GM12878 (cell line): ENCODE data around the gene MCTP2. TPM values are rescaled to one million over a fixed set of nuclear protein-coding genes. Genes with fewer than 3 reads are reported as not detected.

Experiments
- ATAC-seq: fragments of 200-7000 bp; cut with Tn5 transposase; 3 replicates; pipeline ENCODE4 v1.9.1; 2020; ENCODE audit warnings: mild to moderate bottlenecking, moderate library complexity
- BruUV-seq: library from RNA; stranded (reverse); fragments of 400-500 nt; replicated peaks from 2 replicates; lab custom pipeline; 2021; lab: Mats Ljungman, UMichigan
- CTCF ChIA-PET: fragments of 300-600 bp; sonication (Branson Sonifier 250); formaldehyde crosslinking; extraction: SDS; loops from one replicate; lab custom pipeline; 2021; ENCODE audit warnings: inconsistent platforms; lab: Yijun Ruan, JAX
- POLR2A ChIA-PET: fragments of 350-600 bp; formaldehyde crosslinking; extraction: SDS; loops from one replicate; lab custom pipeline; 2021; ENCODE audit warnings: inconsistent platforms; lab: Charles Lee
- RAD21 ChIA-PET: fragments of 300-600 bp; sonication (Branson Sonifier 250); formaldehyde crosslinking; loops from one replicate; lab custom pipeline; 2023; ENCODE audit warnings: antibody characterized with exemption; ENCODE audit not compliant: unreplicated experiment; lab: Charles Lee
- SMC1A ChIA-PET: fragments of 300-600 bp; sonication (Branson Sonifier 250); formaldehyde crosslinking; loops from one replicate; lab custom pipeline; 2023; ENCODE audit not compliant: unreplicated experiment, uncharacterized antibody; lab: Charles Lee
- DNase-seq: peaks from one replicate; pipeline ENCODE4 v3.0.0-alpha.2; 2011; ENCODE audit warnings: low read depth, low spot score
- FAIRE-seq: peaks from 3 replicates; lab custom pipeline; 2011; peaks lifted over from hg19 to GRCh38; lab: Jason Lieb, UNC
- H2AFZ ChIP-seq: 2 replicates; pipeline ENCODE4 v1.6.0; 2011; ENCODE audit warnings: low read depth, low read length, control low read depth; ENCODE audit not compliant: control insufficient read depth
- H3K27ac ChIP-seq: 2 replicates; pipeline ENCODE4 v1.5.1; 2011; ENCODE audit warnings: control low read depth; ENCODE audit not compliant: control insufficient read depth, insufficient read depth
- H3K27me3 ChIP-seq, 2 experiments: replicated peaks in 1 of 2; 2 replicates each; pipeline versions ENCODE4 v1.6.0 to v1.6.1; 2011; ENCODE audit warnings: low read length in 1 of 2; ENCODE audit not compliant: control insufficient read depth in 2 of 2, insufficient read depth in 2 of 2
- H3K36me3 ChIP-seq, 2 experiments: 2 replicates each; pipeline ENCODE4 v1.5.1; 2011; ENCODE audit warnings: low read length in 1 of 2; ENCODE audit not compliant: control insufficient read depth in 2 of 2, insufficient read depth in 2 of 2
- H3K4me1 ChIP-seq: 2 replicates; pipeline ENCODE4 v1.6.1; 2011; ENCODE audit warnings: mild to moderate bottlenecking, low read length, moderate library complexity, mixed read lengths; ENCODE audit not compliant: control insufficient read depth, insufficient read depth
- H3K4me2 ChIP-seq: 2 replicates; pipeline ENCODE4 v1.6.0; 2011; ENCODE audit warnings: control low read depth; ENCODE audit not compliant: control insufficient read depth, insufficient read depth
- H3K4me3 ChIP-seq: fragments of 200-600 bp; sonication (generic); 2 replicates; pipeline ENCODE4 v1.5.1; 2016
- H3K79me2 ChIP-seq: 2 replicates; pipeline ENCODE4 v1.6.0; 2011; ENCODE audit warnings: low read length; ENCODE audit not compliant: control insufficient read depth, insufficient read depth
- H3K9ac ChIP-seq: 2 replicates; pipeline ENCODE4 v1.8.0; 2011; ENCODE audit warnings: low read length, control low read depth, mixed read lengths; ENCODE audit not compliant: control insufficient read depth, insufficient read depth
- H3K9me3 ChIP-seq: replicated peaks from 3 replicates; pipeline ENCODE4 v1.5.1; 2011; ENCODE audit warnings: mild to moderate bottlenecking, low read length; ENCODE audit not compliant: control insufficient read depth, insufficient read depth
- H4K20me1 ChIP-seq: 2 replicates; pipeline ENCODE4 v1.6.0; 2011; ENCODE audit not compliant: control insufficient read depth, insufficient read depth
- BRCA1 ChIP-seq: IDR thresholded peaks from 2 replicates; pipeline ENCODE4 v1.6.1; 2011; ENCODE audit warnings: low read depth, low read length, improper control_type of control experiment
- CHD2 ChIP-seq: IDR thresholded peaks from 2 replicates; pipeline ENCODE4 v1.6.1; 2011; ENCODE audit warnings: low read depth, low read length, improper control_type of control experiment, borderline replicate concordance
- CHD4 ChIP-seq: fragments of 200-600 bp; sonication (generic); IDR thresholded peaks from 2 replicates; pipeline ENCODE4 v1.6.1; 2016; ENCODE audit warnings: mild to moderate bottlenecking
- FOS ChIP-seq: IDR thresholded peaks from 3 replicates; pipeline ENCODE4 v1.6.1; 2011; ENCODE audit warnings: borderline replicate concordance; ENCODE audit not compliant: insufficient read length; ENCODE audit errors: extremely low read depth
- NFYB ChIP-seq: IDR thresholded peaks from 2 replicates; pipeline ENCODE4 v1.6.1; 2011; ENCODE audit warnings: low read depth, mild to moderate bottlenecking, low read length, improper control_type of control experiment, moderate library complexity; ENCODE audit not compliant: insufficient read depth
- SMAD5 ChIP-seq: IDR thresholded peaks from 2 replicates; pipeline ENCODE4 v1.6.1; 2016; ENCODE audit warnings: antibody characterized with exemption, low read depth
- SMC3 ChIP-seq: IDR thresholded peaks from 2 replicates; pipeline ENCODE4 v1.6.1; 2011; ENCODE audit warnings: low read length, improper control_type of control experiment, borderline replicate concordance
- ZNF274 ChIP-seq: IDR thresholded peaks from one replicate; pipeline ENCODE4 v1.8.0; 2011; ENCODE audit not compliant: insufficient read length, insufficient read depth
- WGBS: methylation state at CpG from one replicate; pipeline ENCODE4 v1.1.6; 2016; ENCODE audit warnings: low lambda C conversion rate; ENCODE audit not compliant: insufficient replicate concordance, insufficient coverage; ENCODE audit errors: missing lambda C conversion rate; 5-methylcytosine and 5-hydroxymethylcytosine counted together
- in situ Hi-C: fragments of 300-500 bp; cut with MboI; formaldehyde crosslinking; loops from 9 replicates; pipeline ENCODE4 v1.14.3; 2018; ENCODE audit warnings: mixed read lengths
- intact Hi-C: fragments of 100-400 bp; cut with micrococcal nuclease; formaldehyde crosslinking; loops from one replicate; pipeline ENCODE4 v1.14.2; 2022; ENCODE audit not compliant: unreplicated experiment
- polyA plus RNA-seq, 11 experiments: library from polyadenylated mRNA; depleted of rRNA in 4 of 11; unstranded in 6 of 11; stranded (reverse) in 5 of 11; fragments of >200 nt; fragmentation: Nextera tagmentation in 4 of 11; fragmentation: Illumina TruSeq in 1 of 11; extraction: Ambion mirVana in 4 of 11; extraction: Trizol in 1 of 11; gene quantifications; 1 replicate in 1 of 11; 2 replicates in 10 of 11; pipeline versions ENCODE4 v1.2.1 to v1.2.3, GENCODE V29; 2011 to 2016; ENCODE audit warnings: inconsistent platforms in 2 of 11, missing spikeins in 2 of 11, low read depth in 1 of 11
- total RNA-seq, 4 experiments: library from RNA; depleted of rRNA in 3 of 4; stranded (reverse); fragments of >200 nt in 3 of 4; fragmentation: Illumina TruSeq in 1 of 4; extraction: Trizol in 1 of 4; gene quantifications; 2 replicates each; pipeline versions ENCODE4 v1.2.1 to v1.2.3, GENCODE V29; 2013 to 2021
- TF ChIP-seq, protein P1 (sequence below): fragments of 450-650 bp; IDR thresholded peaks from 2 replicates; pipeline ENCODE4 v1.6.1; 2016; ENCODE audit warnings: mild to moderate bottlenecking

MCTP2 gene
- total and polyA plus RNA-seq, 10 of the 15 experiments (the other 5 are each of a cell fraction or from before 2014, with no cell fraction given): 0.24 to 48.5 (median 0.88) TPM

- no peaks in the 10 kb centered on the region for H3K4me1 ChIP-seq
- H3K4me2 ChIP-seq: no peak overlapping the region
- H3K79me2 ChIP-seq: no peaks in the 10 kb centered on the region
- H2AFZ ChIP-seq: no peak overlapping the region
- WGBS: 46% methylated on average over 9 of the region's 9 CpGs
- no peaks in the 10 kb centered on the region for H3K9me3 ChIP-seq
- no peaks in the 10 kb centered on the region for H4K20me1 ChIP-seq
- ChIA-PET CTCF (interaction anchor here (1.2 to 3.4 kb wide), 3 partner anchors 10 to 138 kb away, joined by 3 to 12 read pairs (median 3); no protein-coding TSS in a partner anchor), SMC1A (interaction anchor here (1.7 kb wide), 1 partner anchor 139 kb away, joined by 5 read pairs; no protein-coding TSS in a partner anchor), RAD21 (interaction anchor here (1.3 kb wide), 1 partner anchor 45 kb away, joined by 3 read pairs; no protein-coding TSS in a partner anchor), POLR2A (interaction anchor here (0.7 kb wide), 1 partner anchor 57 kb away, joined by 3 read pairs; no protein-coding TSS in a partner anchor)
- no peak overlapping the region for H3K27ac ChIP-seq
- intact Hi-C loops: no loop called here
- no peak for ATAC-seq
- TF ChIP-seq SMC3 (no peak), ZNF274 (no peak), NFYB (no peak), CHD2 (no peak), CHD4 (no peak), BRCA1 (no peak), SMAD5 (no peak), FOS (no peak)
- TF ChIP-seq, protein P1, sequence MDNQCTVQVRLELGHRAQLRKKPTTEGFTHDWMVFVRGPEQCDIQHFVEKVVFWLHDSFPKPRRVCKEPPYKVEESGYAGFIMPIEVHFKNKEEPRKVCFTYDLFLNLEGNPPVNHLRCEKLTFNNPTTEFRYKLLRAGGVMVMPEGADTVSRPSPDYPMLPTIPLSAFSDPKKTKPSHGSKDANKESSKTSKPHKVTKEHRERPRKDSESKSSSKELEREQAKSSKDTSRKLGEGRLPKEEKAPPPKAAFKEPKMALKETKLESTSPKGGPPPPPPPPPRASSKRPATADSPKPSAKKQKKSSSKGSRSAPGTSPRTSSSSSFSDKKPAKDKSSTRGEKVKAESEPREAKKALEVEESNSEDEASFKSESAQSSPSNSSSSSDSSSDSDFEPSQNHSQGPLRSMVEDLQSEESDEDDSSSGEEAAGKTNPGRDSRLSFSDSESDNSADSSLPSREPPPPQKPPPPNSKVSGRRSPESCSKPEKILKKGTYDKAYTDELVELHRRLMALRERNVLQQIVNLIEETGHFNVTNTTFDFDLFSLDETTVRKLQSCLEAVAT: no peak
- no peaks in the 10 kb centered on the region for H3K36me3 ChIP-seq
- DNase-seq: no peak
- BruUV-seq: no TSS peak
- no peak overlapping the region for H3K4me3 ChIP-seq
- in situ Hi-C loops: no loop called here
- no peaks in the 10 kb centered on the region for H3K27me3 ChIP-seq
- H3K9ac ChIP-seq: no peak overlapping the region
- FAIRE-seq: no peak
Observed at GRCh38 chr15:94185547-94186236, 45.7 kb upstream of the MCTP2 start.
